GM21576 (cell line): ENCODE data around the gene FADS3.
A peak's percentile ranks its signal among the peaks of the same experiment; 100 is the strongest.

Experiments
- ATAC-seq: cut with Tn5 transposase; IDR thresholded peaks from one replicate; pipeline ENCODE4 v1.9.1; 2021; ENCODE audit warnings: mild to moderate bottlenecking, moderate library complexity; ENCODE audit not compliant: unreplicated experiment

The FADS3 gene

GRCh38 chr11:61881397-61881796 is 9.9 kb downstream of the FADS3 start:
- no peak for ATAC-seq

DNA sequence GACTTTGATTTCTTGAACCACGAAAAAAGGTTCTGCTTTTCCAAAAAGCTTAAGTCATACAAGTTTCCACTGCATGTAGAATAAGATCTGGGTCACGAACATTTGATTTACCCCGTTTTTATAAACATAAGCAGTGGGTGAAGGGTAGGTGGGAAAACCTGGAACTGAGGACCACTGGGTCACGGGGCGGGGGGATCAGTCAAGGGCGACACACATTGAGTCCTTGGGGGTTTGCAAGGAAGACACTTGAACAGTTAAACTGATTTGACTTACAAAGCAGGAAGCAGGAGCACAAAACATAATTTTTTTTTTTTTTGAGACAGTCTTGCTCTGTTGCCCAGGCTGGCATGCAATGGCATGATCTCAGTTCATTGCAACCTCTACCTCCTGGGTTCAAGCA is 10.9 kb downstream of the FADS3 start:
- no peak for ATAC-seq

DNA sequence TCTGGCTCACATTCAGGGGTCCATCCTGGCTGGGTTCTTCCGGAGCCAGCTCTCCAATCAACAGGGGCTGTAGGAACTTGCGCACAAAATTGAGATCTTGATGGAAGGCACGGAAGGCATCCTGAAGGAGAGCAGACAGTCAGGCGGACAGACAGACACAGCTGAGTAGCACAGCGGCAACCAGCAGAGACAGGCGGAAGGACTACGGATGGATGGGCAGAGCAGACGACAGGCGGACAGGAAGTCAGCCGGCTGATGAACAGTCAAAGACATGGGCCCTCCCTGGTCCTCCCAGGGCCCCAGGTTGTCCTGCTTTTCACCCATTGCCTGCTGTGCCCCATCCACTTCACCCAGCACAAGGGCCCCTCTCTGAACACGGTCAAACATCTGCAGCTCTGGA is 11.3 kb downstream of the FADS3 start:
- no peak for ATAC-seq

DNA sequence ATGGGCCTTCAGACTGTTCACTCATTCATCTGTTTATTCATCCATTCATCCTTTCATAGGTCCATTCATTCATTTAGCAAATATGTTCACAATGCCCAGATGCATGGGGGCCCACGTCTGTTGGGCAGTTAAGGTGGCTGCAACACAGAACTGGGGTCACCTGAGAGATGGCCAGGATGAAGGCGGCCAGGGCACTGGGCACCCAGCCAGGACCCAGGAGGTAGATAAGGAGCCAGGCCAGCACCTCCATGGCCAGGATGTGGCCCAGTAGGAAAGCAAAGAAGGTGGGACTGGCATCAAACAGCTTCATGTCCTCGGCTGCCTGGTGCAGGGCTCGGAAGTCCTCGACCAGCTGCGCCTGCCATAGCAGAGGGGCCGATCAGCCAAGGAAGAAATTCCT is 12.2 kb downstream of the FADS3 start:
- ATAC-seq: no peak

DNA sequence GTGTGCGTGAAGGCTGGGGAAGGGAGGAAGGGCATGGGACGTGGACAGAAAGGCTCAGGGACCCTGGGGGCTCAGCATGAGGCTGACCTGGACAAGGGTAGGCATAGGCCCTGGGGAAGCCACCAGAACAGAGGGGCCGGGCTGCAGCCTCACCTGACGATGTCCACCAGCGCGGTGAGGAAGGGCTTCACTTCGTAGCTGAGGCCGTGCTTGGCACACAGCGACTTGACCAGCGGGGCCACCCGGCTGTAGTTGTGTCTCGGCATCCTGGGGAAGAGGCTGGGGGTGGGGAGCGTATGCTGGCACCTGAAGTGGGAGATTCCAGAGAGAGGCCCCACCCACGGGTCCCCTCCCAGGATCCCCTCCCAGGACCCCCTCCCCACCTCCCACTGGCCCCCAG is 15.6 kb downstream of the FADS3 start:
- ATAC-seq: no peak

GRCh38 chr11:61874853-61875252 is 16.5 kb downstream of the FADS3 start:
- no peak for ATAC-seq

DNA sequence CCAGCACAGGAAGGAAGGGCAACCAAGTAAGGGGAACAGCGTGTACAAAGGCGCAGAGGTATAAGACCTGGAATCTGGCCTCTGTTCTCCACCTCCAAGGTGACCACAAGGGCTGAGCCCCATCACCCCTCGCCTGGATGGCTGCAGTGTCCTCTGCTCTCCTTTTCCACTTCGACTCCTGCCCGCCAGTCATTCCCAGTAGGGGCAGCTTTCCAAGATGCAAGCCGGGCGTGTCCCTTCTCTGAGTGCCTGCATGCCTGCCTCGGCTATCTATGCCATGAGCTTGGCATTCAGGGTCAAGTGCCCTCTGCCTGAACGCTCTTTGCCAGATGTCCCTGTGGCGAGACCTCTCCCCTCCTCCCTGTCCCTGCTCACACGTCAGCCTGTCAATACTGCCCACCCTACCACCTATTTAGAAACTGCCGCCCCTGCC is 17.0 kb downstream of the FADS3 start:
- ATAC-seq: no peak

- ATAC-seq: no peak
Observed at GRCh38 chr11:61873588-61874376, 17.6 kb downstream of the FADS3 start.

DNA sequence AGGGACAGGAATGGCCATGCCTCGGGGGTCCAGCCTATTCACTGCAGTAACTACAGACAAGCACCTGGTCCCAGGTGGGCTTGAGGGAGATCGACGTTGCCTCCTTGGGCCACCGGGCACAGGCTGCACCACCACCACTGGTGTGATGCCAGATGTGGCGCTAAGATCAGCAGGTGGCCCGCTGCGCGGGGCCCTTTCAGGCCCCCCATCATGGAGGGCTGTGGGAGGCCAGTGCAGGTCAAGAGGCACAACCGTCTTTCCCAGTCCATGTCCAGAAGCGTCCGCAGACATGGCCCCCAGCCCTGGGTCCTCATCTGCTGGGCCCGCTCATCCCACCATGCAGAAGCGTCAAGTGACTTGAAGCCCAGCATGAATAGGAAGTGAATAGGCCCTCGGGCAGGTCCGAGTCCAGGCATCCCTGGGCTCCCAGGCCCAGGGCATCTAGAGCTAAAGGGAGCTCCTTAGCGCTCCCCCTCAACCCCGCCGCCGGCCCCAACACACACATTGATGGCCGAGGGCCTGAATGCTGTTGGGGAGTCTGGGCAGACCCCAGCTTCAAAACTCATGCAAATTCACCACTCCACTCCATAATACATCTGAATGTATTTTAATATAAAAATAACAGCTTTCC is 18.3 kb downstream of the FADS3 start:
- no peak for ATAC-seq

DNA sequence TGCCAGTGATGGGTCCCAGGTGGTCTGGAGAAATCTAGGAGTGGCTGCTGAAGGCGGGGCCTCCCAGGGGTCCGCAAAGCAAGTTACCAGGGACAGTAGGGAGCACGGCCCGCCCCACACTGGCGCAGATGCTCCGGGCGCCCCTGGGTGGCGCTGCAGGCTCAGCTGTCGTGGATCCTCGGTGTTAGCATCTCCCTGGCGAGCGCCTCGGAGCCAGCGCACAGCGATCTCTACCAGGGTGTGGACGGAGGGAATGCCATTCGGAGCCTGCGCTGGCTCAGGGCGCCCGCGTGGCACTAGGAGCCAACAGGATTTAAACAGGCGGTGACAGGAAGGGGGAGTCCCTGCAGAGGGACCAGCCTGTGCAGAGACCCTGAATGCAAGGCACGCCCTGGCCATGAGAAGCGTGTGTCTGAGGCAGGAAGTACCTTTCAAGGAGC is 20.2 kb downstream of the FADS3 start:
- peak; percentile 77 for ATAC-seq

- ATAC-seq: no peak
Observed at GRCh38 chr11:61870541-61871031, 20.8 kb downstream of the FADS3 start.

DNA sequence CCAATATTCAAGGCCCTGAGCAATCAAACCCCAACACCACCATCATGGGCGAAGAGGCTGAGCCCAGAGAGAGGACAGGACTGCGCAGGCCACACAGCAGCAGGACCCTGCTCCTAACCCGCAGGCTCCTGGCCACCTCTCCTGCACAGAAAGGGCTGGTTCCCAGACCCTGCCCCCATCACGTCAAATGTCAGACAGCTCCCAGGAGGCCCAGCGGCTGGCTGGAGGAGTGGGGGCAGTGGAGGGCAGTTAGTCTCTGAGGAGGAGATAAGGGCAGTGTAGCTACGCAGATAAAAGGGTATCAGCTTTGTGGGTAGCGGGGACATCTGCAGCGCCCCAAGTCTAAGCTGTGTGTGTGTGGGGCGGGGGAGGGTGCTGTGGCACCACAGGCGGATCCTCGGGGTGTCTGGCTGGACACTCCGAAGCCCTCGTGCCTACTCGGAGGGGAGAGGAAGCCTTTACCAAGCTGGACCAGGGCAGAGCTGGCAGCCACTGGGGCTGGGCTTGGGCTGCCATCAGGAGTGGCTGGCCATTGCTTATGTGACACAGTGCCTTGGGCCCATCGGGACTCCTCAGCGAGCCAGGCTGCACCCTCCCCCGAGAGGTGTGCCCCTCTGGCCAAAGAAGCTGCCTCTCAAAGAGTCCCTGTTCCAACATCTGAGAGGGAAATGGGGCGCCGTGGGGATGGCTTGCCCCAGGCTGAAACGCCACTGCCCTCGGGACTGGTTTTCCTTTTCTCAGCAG is 21.5 kb downstream of the FADS3 start:
- ATAC-seq: no peak

GRCh38 chr11:61869429-61869707 is 22.0 kb downstream of the FADS3 start:
- ATAC-seq: no peak

- no peak for ATAC-seq
Observed at GRCh38 chr11:61868571-61869428, 22.5 kb downstream of the FADS3 start.

GRCh38 chr11:61866958-61867343 is 24.4 kb downstream of the FADS3 start:
- no peak for ATAC-seq

- no peak for ATAC-seq
Observed at GRCh38 chr11:61866231-61866957, 25.0 kb downstream of the FADS3 start.

DNA sequence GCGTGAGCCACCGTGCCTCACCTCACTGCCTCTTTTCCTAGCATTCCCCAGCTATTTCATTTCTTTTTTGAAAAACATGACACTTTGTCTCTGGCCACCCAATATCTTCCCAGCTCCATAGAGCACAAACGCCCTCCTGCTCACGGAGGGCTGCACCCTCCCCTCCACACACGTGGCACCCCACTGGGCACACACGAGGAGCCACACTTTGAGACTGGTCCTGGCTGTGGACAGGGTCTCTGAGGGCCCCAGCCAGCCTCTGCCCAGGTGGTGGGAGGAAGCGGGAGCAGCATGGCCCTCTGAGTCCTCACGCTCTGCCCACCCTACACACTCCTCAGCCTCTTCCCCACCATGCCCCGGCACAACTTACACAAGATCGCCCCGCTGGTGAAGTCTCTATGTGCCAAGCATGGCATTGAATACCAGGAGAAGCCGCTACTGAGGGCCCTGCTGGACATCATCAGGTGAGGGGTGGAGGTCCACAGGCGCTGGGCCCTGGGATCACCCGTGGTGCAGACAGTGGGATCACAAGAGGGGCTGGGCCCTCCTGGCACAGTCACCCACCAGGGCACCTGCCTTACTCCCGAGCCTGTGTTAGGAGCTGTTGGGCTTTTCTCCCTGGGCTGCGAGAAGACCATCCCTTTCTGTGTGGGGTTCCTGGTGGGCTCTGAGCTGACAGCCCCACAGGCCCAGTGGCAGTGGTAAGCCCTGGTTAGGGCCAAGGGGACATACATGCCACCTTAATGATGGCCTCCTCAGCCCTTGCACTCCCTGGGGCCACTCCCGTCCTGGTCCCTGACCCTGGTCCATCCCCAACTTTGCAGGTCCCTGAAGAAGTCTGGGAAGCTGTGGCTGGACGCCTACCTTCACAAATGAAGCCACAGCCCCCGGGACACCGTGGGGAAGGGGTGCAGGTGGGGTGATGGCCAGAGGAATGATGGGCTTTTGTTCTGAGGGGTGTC is 26.2 kb downstream of the FADS3 start:
- no peak for ATAC-seq

- ATAC-seq: no peak
Observed at GRCh38 chr11:61863548-61864081, 27.7 kb downstream of the FADS3 start.
